HEK293 (cell line): Measurements from ENCODE around the gene VAT1L.

Experiments used
- CTCF ChIA-PET: fragments of 350-600 bp; formaldehyde crosslinking; extraction: SDS; loops from one replicate; lab custom pipeline; 2021; ENCODE audit warnings: antibody characterized with exemption; lab: Yijun Ruan, JAX
- POLR2A ChIA-PET: fragments of 300-600 bp; formaldehyde crosslinking; extraction: SDS; loops from one replicate; lab custom pipeline; 2020; ENCODE audit warnings: antibody characterized with exemption, inconsistent platforms; lab: Yijun Ruan, JAX
- H3K27ac ChIP-seq: fragments of 200-500 bp; sonication (Bioruptor generic); 2 replicates; pipeline ENCODE4 v1.5.1; 2014; ENCODE audit warnings: low read depth, low read length, control low read depth, inconsistent platforms; ENCODE audit errors: extremely low read depth
- H3K36me3 ChIP-seq, 2 experiments: fragments of 200-500 bp in 1 of 2; sonication (Bioruptor generic) in 1 of 2; 1 replicate in 1 of 2; 2 replicates in 1 of 2; pipeline ENCODE4 v1.5.1; 2014 to 2017; ENCODE audit warnings: inconsistent platforms in 2 of 2, low read length in 2 of 2; ENCODE audit not compliant: control insufficient read depth in 2 of 2, insufficient read depth in 1 of 2
- H3K4me1 ChIP-seq: fragments of 200-500 bp; sonication (Bioruptor generic); 2 replicates; pipeline ENCODE4 v1.5.1; 2014; ENCODE audit warnings: mild to moderate bottlenecking, low read length, inconsistent platforms; ENCODE audit not compliant: control insufficient read depth, insufficient read depth
- H3K4me3 ChIP-seq: 2 replicates; pipeline ENCODE4 v1.5.1; 2011; ENCODE audit warnings: low read depth, mild to moderate bottlenecking, control low read depth, low read length, moderate library complexity
- H3K9me3 ChIP-seq: fragments of 200-500 bp; sonication (Bioruptor generic); 2 replicates; pipeline ENCODE4 v1.5.1; 2014; ENCODE audit warnings: low read depth, low read length, inconsistent platforms; ENCODE audit not compliant: control insufficient read depth, insufficient read depth
- FEZF1 ChIP-seq: fragments of 450-650 bp; formaldehyde crosslinking; IDR thresholded peaks from 2 replicates; pipeline ENCODE4 v1.5.1; 2016; ENCODE audit warnings: missing biosample characterization, missing genetic modification characterization
- GLIS2 ChIP-seq: fragments of 450-650 bp; formaldehyde crosslinking; IDR thresholded peaks from 2 replicates; pipeline ENCODE4 v1.5.1; 2016; ENCODE audit warnings: missing biosample characterization, missing genetic modification characterization
- KLF10 ChIP-seq: fragments of 450-650 bp; IDR thresholded peaks from 2 replicates; pipeline ENCODE4 v1.5.1; 2018; ENCODE audit warnings: missing biosample characterization, mild to moderate bottlenecking, missing genetic modification characterization
- PRDM2 ChIP-seq: fragments of 450-650 bp; formaldehyde crosslinking; IDR thresholded peaks from 2 replicates; pipeline ENCODE4 v1.5.1; 2016; ENCODE audit warnings: missing biosample characterization, missing genetic modification characterization, borderline replicate concordance
- REPIN1 ChIP-seq: fragments of 450-650 bp; formaldehyde crosslinking; IDR thresholded peaks from 2 replicates; pipeline ENCODE4 v1.5.1; 2017; ENCODE audit warnings: missing biosample characterization, missing genetic modification characterization, low read depth
- SALL2 ChIP-seq: fragments of 450-650 bp; formaldehyde crosslinking; IDR thresholded peaks from 2 replicates; pipeline ENCODE4 v1.5.0; 2017; ENCODE audit warnings: missing biosample characterization, mild to moderate bottlenecking, missing genetic modification characterization, borderline replicate concordance
- SCRT1 ChIP-seq: fragments of 450-650 bp; formaldehyde crosslinking; IDR thresholded peaks from 2 replicates; pipeline ENCODE4 v1.5.1; 2016; ENCODE audit warnings: missing biosample characterization, missing genetic modification characterization, borderline replicate concordance
- ZBTB17 ChIP-seq: fragments of 450-650 bp; formaldehyde crosslinking; IDR thresholded peaks from 2 replicates; pipeline ENCODE4 v1.5.1; 2016; ENCODE audit warnings: missing biosample characterization, missing genetic modification characterization
- ZBTB48 ChIP-seq: fragments of 450-650 bp; formaldehyde crosslinking; IDR thresholded peaks from 2 replicates; pipeline ENCODE4 v1.5.1; 2016; ENCODE audit warnings: missing biosample characterization, missing genetic modification characterization
- ZBTB49 ChIP-seq: fragments of 450-650 bp; formaldehyde crosslinking; IDR thresholded peaks from 2 replicates; pipeline ENCODE4 v1.5.1; 2016; ENCODE audit warnings: missing biosample characterization, missing genetic modification characterization, low read depth
- ZBTB8A ChIP-seq: fragments of 450-650 bp; formaldehyde crosslinking; IDR thresholded peaks from 2 replicates; pipeline ENCODE4 v1.5.1; 2016; ENCODE audit warnings: missing biosample characterization, missing genetic modification characterization
- ZNF2 ChIP-seq: fragments of 450-650 bp; formaldehyde crosslinking; IDR thresholded peaks from 2 replicates; pipeline ENCODE4 v1.5.1; 2016; ENCODE audit warnings: missing biosample characterization, missing genetic modification characterization
- ZNF214 ChIP-seq: fragments of 450-650 bp; formaldehyde crosslinking; IDR thresholded peaks from 2 replicates; pipeline ENCODE4 v1.5.1; 2017; ENCODE audit warnings: missing biosample characterization, mild to moderate bottlenecking, missing genetic modification characterization, borderline replicate concordance
- ZNF24 ChIP-seq: fragments of 450-650 bp; formaldehyde crosslinking; IDR thresholded peaks from 2 replicates; pipeline ENCODE4 v1.5.1; 2016; ENCODE audit warnings: missing biosample characterization, missing genetic modification characterization
- ZNF391 ChIP-seq: fragments of 450-650 bp; formaldehyde crosslinking; IDR thresholded peaks from 2 replicates; pipeline ENCODE4 v1.5.1; 2016; ENCODE audit warnings: low read depth, missing biosample characterization, missing genetic modification characterization, borderline replicate concordance
- ZNF501 ChIP-seq: fragments of 450-650 bp; formaldehyde crosslinking; IDR thresholded peaks from 2 replicates; pipeline ENCODE4 v1.5.1; 2016; ENCODE audit warnings: missing biosample characterization, missing genetic modification characterization
- ZNF600 ChIP-seq: fragments of 450-650 bp; formaldehyde crosslinking; IDR thresholded peaks from 2 replicates; pipeline ENCODE4 v1.5.1; 2016; ENCODE audit warnings: missing biosample characterization, missing genetic modification characterization
- ZNF654 ChIP-seq: fragments of 450-650 bp; formaldehyde crosslinking; IDR thresholded peaks from 2 replicates; pipeline ENCODE4 v1.5.1; 2016; ENCODE audit warnings: low read depth, missing biosample characterization, missing genetic modification characterization
- ZNF660 ChIP-seq: fragments of 450-650 bp; IDR thresholded peaks from 2 replicates; pipeline ENCODE4 v1.5.1; 2018; ENCODE audit warnings: missing biosample characterization, mild to moderate bottlenecking, missing genetic modification characterization
- ZNF677 ChIP-seq: fragments of 450-650 bp; IDR thresholded peaks from 2 replicates; pipeline ENCODE4 v1.5.0; 2018; ENCODE audit warnings: missing biosample characterization, mild to moderate bottlenecking, missing genetic modification characterization, moderate library complexity
- ZNF701 ChIP-seq: fragments of 450-650 bp; formaldehyde crosslinking; IDR thresholded peaks from 2 replicates; pipeline ENCODE4 v1.5.1; 2016; ENCODE audit warnings: missing biosample characterization, missing genetic modification characterization
- ZNF830 ChIP-seq: fragments of 450-650 bp; IDR thresholded peaks from 2 replicates; pipeline ENCODE4 v1.5.0; 2018; ENCODE audit warnings: missing biosample characterization, missing genetic modification characterization, low read depth, mild to moderate bottlenecking, moderate library complexity
- ZSCAN16 ChIP-seq: fragments of 450-650 bp; formaldehyde crosslinking; IDR thresholded peaks from 2 replicates; pipeline ENCODE4 v1.5.1; 2016; ENCODE audit warnings: missing biosample characterization, missing genetic modification characterization
- ZSCAN23 ChIP-seq: fragments of 450-650 bp; formaldehyde crosslinking; IDR thresholded peaks from 2 replicates; pipeline ENCODE4 v1.5.1; 2016; ENCODE audit warnings: missing biosample characterization, missing genetic modification characterization
- TF ChIP-seq, protein P1 (sequence below): fragments of 450-650 bp; formaldehyde crosslinking; IDR thresholded peaks from 2 replicates; pipeline ENCODE4 v1.5.1; 2017; ENCODE audit warnings: missing biosample characterization, missing genetic modification characterization
- TF ChIP-seq, protein P2 (sequence below): fragments of 450-650 bp; formaldehyde crosslinking; IDR thresholded peaks from 2 replicates; pipeline ENCODE4 v1.5.1; 2017; ENCODE audit warnings: missing biosample characterization, mild to moderate bottlenecking, missing genetic modification characterization, moderate library complexity

The VAT1L gene

DNA sequence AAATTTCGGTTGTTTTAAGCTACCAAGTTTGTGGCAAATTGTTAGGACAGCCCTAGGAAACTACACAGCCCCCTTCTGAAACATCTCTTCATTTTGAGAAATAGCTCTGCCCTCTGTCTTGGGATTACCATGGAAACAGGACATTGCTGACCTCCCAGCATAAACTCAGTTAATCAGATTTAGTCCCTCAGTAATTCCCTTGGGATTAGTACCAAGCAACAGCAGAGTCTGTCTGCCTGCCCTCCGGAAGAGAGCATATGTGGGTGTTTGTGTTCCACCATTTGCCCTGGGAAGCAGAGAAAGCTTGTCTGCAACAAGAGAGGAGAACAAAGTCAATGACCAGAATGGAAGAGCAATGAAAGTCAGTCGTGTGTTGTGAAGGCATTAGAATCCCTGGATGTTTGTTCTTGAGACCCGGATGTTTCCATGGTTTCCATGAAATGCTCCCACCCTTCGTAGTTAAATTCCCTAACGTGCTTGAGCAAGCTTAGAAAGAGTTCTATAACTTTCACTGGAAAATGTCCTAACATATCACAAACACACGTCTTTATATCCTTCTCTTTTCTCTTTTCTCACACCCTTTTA is 39.9 kb upstream of the VAT1L start:
- Histone ChIP-seq H3K4me3 (no peak overlapping the region), H3K4me1 (no peaks in the 10 kb centered on the region), H3K27ac (no peak overlapping the region), H3K36me3 (no peaks in the 10 kb centered on the region), H3K9me3 (no peaks in the 10 kb centered on the region)
- TF ChIP-seq ZNF830 (no peak), FEZF1 (tag by site-specific recombination) (no peak), ZBTB49 (no peak), ZNF214 (tag by site-specific recombination) (no peak), ZNF391 (tag by site-specific recombination) (no peak), ZNF677 (tag by site-specific recombination) (no peak), ZSCAN23 (tag by site-specific recombination) (no peak), ZNF600 (tag by site-specific recombination) (no peak), GLIS2 (tag by site-specific recombination) (no peak), SCRT1 (no peak), REPIN1 (tag by site-specific recombination) (no peak), ZNF501 (no peak), PRDM2 (tag by site-specific recombination) (no peak), ZSCAN16 (tag by site-specific recombination) (no peak), SALL2 (tag by site-specific recombination) (no peak)
- ChIA-PET CTCF (no interaction called here), POLR2A (interaction anchor here (0.7 kb wide), 1 partner anchor 102 kb away, joined by 4 read pairs; no protein-coding TSS in a partner anchor)

DNA sequence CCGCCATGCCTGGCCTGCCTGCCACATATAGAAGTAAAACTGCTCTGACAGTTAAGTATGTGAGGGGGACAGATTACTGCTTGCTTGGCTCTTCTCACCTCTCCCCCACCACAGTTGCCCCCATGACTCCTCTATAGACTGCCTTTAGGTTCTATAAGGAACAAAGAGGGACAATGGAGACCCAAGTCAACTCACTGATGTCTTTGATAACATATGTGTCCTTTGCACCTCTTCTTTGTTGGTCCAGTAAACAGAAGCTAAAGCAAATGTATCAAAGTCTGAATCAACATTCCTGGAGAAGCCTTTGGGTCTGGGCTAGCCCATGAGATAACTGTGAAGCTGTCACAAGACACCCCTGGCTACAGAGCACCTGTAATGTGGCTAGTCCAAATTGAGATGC is 38.9 kb upstream of the VAT1L start:
- H3K27ac ChIP-seq: no peak overlapping the region
- CTCF ChIA-PET: no interaction called here
- POLR2A ChIA-PET: interaction anchor here (0.6 to 1.0 kb wide), 2 partner anchors 27 to 1671 kb away, joined by 3 to 4 read pairs; partner anchors contain the start of gene NUDT7
- TF ChIP-seq ZNF654 (tag by site-specific recombination) (no peak), ZBTB17 (tag by site-specific recombination) (no peak), ZNF24 (no peak), ZNF2 (tag by site-specific recombination) (no peak), ZBTB8A (tag by site-specific recombination) (no peak), ZNF660 (tag by site-specific recombination) (no peak), ZBTB48 (tag by site-specific recombination) (no peak), SALL2 (tag by site-specific recombination) (no peak), ZNF701 (tag by site-specific recombination) (no peak), KLF10 (no peak)
- TF ChIP-seq, protein P1, sequence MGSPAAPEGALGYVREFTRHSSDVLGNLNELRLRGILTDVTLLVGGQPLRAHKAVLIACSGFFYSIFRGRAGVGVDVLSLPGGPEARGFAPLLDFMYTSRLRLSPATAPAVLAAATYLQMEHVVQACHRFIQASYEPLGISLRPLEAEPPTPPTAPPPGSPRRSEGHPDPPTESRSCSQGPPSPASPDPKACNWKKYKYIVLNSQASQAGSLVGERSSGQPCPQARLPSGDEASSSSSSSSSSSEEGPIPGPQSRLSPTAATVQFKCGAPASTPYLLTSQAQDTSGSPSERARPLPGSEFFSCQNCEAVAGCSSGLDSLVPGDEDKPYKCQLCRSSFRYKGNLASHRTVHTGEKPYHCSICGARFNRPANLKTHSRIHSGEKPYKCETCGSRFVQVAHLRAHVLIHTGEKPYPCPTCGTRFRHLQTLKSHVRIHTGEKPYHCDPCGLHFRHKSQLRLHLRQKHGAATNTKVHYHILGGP: no peak
- TF ChIP-seq, protein P2, sequence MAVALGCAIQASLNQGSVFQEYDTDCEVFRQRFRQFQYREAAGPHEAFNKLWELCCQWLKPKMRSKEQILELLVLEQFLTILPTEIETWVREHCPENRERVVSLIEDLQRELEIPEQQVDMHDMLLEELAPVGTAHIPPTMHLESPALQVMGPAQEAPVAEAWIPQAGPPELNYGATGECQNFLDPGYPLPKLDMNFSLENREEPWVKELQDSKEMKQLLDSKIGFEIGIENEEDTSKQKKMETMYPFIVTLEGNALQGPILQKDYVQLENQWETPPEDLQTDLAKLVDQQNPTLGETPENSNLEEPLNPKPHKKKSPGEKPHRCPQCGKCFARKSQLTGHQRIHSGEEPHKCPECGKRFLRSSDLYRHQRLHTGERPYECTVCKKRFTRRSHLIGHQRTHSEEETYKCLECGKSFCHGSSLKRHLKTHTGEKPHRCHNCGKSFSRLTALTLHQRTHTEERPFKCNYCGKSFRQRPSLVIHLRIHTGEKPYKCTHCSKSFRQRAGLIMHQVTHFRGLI (tag by site-specific recombination): no peak

More for the DNA sequence above, 38.9 kb upstream of the VAT1L start:
- H3K36me3 ChIP-seq: no peaks in the 10 kb centered on the region
- no peak overlapping the region for H3K4me3 ChIP-seq
- H3K4me1 ChIP-seq: no peaks in the 10 kb centered on the region
- no peaks in the 10 kb centered on the region for H3K9me3 ChIP-seq
